ENCODE measurements around the gene GRIK2. TPM values are rescaled to one million over a fixed set of nuclear protein-coding genes. Genes with fewer than 3 reads are reported as not detected.
A peak's percentile ranks its signal among the peaks of the same experiment; 100 is the strongest.

GRIK2 gene
- total RNA-seq, 1 donor from 2014 or later, result 2.8 TPM

DNA sequence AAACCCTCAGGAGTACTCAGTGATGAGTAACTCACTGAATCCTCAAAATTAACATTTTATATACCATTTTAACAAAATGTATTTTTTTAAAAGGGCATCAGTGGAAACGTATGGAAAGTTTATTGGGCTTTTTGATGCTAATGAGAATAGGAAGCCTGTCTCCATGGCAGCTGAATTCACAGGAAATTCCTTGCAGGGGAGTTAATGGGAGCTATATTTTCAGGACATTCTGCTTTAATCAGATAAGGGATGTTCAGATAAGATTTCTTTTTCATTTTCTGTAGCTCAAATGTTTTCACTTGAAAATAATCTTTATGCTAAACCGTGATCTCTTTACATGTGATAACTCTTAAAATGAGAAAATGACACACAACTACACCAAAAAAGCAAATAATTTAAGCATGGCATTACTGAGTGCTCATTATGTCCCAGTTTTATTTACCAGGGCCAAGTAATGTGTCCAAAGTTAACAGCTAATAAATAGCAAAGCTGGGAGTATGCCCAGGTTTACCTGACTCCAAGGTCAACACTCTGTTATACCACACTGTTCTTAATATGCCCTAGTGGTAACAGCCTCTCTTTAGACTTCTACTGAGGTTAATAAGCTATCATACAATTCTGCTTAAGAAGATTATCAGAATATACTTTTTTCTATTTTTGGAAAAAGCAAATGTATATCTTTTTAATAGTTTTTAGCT is 348.1 kb downstream of the GRIK2 start:
- TF ChIP-seq, protein P1, sequence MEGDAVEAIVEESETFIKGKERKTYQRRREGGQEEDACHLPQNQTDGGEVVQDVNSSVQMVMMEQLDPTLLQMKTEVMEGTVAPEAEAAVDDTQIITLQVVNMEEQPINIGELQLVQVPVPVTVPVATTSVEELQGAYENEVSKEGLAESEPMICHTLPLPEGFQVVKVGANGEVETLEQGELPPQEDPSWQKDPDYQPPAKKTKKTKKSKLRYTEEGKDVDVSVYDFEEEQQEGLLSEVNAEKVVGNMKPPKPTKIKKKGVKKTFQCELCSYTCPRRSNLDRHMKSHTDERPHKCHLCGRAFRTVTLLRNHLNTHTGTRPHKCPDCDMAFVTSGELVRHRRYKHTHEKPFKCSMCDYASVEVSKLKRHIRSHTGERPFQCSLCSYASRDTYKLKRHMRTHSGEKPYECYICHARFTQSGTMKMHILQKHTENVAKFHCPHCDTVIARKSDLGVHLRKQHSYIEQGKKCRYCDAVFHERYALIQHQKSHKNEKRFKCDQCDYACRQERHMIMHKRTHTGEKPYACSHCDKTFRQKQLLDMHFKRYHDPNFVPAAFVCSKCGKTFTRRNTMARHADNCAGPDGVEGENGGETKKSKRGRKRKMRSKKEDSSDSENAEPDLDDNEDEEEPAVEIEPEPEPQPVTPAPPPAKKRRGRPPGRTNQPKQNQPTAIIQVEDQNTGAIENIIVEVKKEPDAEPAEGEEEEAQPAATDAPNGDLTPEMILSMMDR (IDR thresholded peaks at IDR 0.05; ENCODE audit: unreplicated experiment), result no peak
- peaks cover 3% of the 10 kb centered on the region for H3K27me3 Mint-ChIP-seq (ENCODE audit: unreplicated experiment)
- H3K4me3 Mint-ChIP-seq (ENCODE audit: unreplicated experiment), result no peak overlapping the region
- H3K27ac Mint-ChIP-seq (ENCODE audit: unreplicated experiment), result peak overlapping the region; percentile 79
- H3K9me3 Mint-ChIP-seq (ENCODE audit: unreplicated experiment), result peaks cover 6% of the 10 kb centered on the region
- peaks cover 21% of the 10 kb centered on the region for H3K4me1 Mint-ChIP-seq (ENCODE audit: unreplicated experiment)
- no peak for DNase-seq (ENCODE audit: low spot score)
- H3K36me3 Mint-ChIP-seq (ENCODE audit: low read depth, unreplicated experiment), result peaks cover 6% of the 10 kb centered on the region

- peaks cover 2% of the 10 kb centered on the region for H3K4me1 Mint-ChIP-seq (ENCODE audit: unreplicated experiment)
- TF ChIP-seq, protein P1 (IDR thresholded peaks at IDR 0.05; ENCODE audit: unreplicated experiment), result no peak
- no peak for DNase-seq (ENCODE audit: low spot score)
- H3K36me3 Mint-ChIP-seq (ENCODE audit: low read depth, unreplicated experiment), result no peaks in the 10 kb centered on the region
- H3K4me3 Mint-ChIP-seq (ENCODE audit: unreplicated experiment), result no peak overlapping the region
- no peak overlapping the region for H3K27ac Mint-ChIP-seq (ENCODE audit: unreplicated experiment)
- H3K9me3 Mint-ChIP-seq (ENCODE audit: unreplicated experiment), result no peaks in the 10 kb centered on the region
- H3K27me3 Mint-ChIP-seq (ENCODE audit: unreplicated experiment), result no peaks in the 10 kb centered on the region
Observed at GRCh38 chr6:101747160-101747559, 353.7 kb downstream of the GRIK2 start.

- no peaks in the 10 kb centered on the region for H3K27me3 Mint-ChIP-seq (ENCODE audit: unreplicated experiment)
- H3K27ac Mint-ChIP-seq (ENCODE audit: unreplicated experiment), result no peak overlapping the region
- H3K9me3 Mint-ChIP-seq (ENCODE audit: unreplicated experiment), result no peaks in the 10 kb centered on the region
- H3K36me3 Mint-ChIP-seq (ENCODE audit: low read depth, unreplicated experiment), result no peaks in the 10 kb centered on the region
- TF ChIP-seq, protein P1 (IDR thresholded peaks at IDR 0.05; ENCODE audit: unreplicated experiment), result no peak
- H3K4me3 Mint-ChIP-seq (ENCODE audit: unreplicated experiment), result no peak overlapping the region
- DNase-seq (ENCODE audit: low spot score), result no peak
- no peaks in the 10 kb centered on the region for H3K4me1 Mint-ChIP-seq (ENCODE audit: unreplicated experiment)
Observed at GRCh38 chr6:101747716-101748115, 354.2 kb downstream of the GRIK2 start.

GRCh38 chr6:101755931-101756330 is 362.4 kb downstream of the GRIK2 start:
- no peaks in the 10 kb centered on the region for H3K36me3 Mint-ChIP-seq (ENCODE audit: low read depth, unreplicated experiment)
- no peak overlapping the region for H3K27ac Mint-ChIP-seq (ENCODE audit: unreplicated experiment)
- no peak for DNase-seq (ENCODE audit: low spot score)
- TF ChIP-seq, protein P1 (IDR thresholded peaks at IDR 0.05; ENCODE audit: unreplicated experiment), result no peak
- H3K4me1 Mint-ChIP-seq (ENCODE audit: unreplicated experiment), result no peaks in the 10 kb centered on the region
- no peak overlapping the region for H3K4me3 Mint-ChIP-seq (ENCODE audit: unreplicated experiment)
- no peaks in the 10 kb centered on the region for H3K27me3 Mint-ChIP-seq (ENCODE audit: unreplicated experiment)
- no peaks in the 10 kb centered on the region for H3K9me3 Mint-ChIP-seq (ENCODE audit: unreplicated experiment)

- no peak for DNase-seq (ENCODE audit: low spot score)
- H3K4me3 Mint-ChIP-seq (ENCODE audit: unreplicated experiment), result no peak overlapping the region
- H3K27ac Mint-ChIP-seq (ENCODE audit: unreplicated experiment), result no peak overlapping the region
- TF ChIP-seq, protein P1 (IDR thresholded peaks at IDR 0.05; ENCODE audit: unreplicated experiment), result no peak
- no peaks in the 10 kb centered on the region for H3K9me3 Mint-ChIP-seq (ENCODE audit: unreplicated experiment)
- H3K27me3 Mint-ChIP-seq (ENCODE audit: unreplicated experiment), result no peaks in the 10 kb centered on the region
- no peaks in the 10 kb centered on the region for H3K4me1 Mint-ChIP-seq (ENCODE audit: unreplicated experiment)
- H3K36me3 Mint-ChIP-seq (ENCODE audit: low read depth, unreplicated experiment), result no peaks in the 10 kb centered on the region
Observed at GRCh38 chr6:101758368-101758767, 364.9 kb downstream of the GRIK2 start.

Measured in endothelial cell (in vitro differentiated cells).